ENCODE measurements around the gene SLC49A3. TPM values are rescaled to one million over a fixed set of nuclear protein-coding genes. Genes with fewer than 3 reads are reported as not detected.

SLC49A3 gene
- total RNA-seq, 2 experiments from 2014 or later: not detected

DNA sequence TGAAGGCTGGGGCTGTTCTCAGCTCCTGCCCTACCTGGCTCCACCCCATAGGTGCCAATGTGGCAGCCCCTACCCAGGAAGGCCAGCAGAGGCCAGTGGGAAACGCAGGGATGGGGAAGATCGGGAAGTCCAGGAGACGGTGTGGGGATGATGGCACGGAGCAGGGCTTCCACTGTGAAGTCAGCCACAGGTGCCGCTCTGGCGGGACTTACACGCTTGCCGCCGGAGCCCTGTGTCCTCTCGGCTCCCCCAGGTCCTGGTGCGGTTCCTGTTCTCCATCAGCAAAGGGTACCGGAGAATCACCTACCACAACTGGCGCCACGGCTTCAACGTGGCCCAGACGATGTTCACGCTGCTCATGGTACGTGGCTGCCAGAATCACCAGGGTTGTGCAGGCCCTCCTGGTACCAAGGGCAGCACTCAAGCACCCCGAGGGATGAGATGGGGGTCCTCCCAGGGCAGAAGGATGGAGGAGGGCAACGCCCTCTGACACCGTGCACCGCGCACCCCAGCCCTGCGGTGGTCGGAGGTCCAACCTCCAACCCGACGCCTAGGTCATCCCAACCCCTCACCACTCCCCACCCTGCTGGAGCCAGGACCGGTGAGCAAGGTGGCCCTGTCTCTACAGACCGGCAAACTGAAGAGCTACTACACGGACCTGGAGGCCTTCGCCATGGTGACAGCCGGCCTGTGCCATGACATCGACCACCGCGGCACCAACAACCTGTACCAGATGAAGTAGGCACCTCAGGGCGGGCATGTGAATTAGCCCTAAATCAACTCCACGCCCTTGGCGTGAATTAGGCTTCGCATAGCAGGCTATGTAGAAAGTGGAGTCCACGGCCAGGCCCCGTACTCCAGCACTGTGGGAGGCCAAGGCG is 26.8 kb downstream of the SLC49A3 start:
- Histone ChIP-seq H3K4me1 (ENCODE audit: insufficient read depth, low read length, poor library complexity, severe bottlenecking) (no peaks in the 10 kb centered on the region), H2AFZ (ENCODE audit: low read length) (no peak overlapping the region), H3K4me3 (ENCODE audit: low read depth, low read length, poor library complexity, severe bottlenecking) (no peak overlapping the region), H3K9me3 (ENCODE audit: low read length) (no peaks in the 10 kb centered on the region), H4K20me1 (ENCODE audit: insufficient read depth, low read length) (no peaks in the 10 kb centered on the region), H3K27ac (ENCODE audit: low read depth, low read length, poor library complexity, severe bottlenecking) (no peak overlapping the region), H3K9me2 (ENCODE audit: insufficient read depth, low read length) (no peaks in the 10 kb centered on the region), H3K4me2 (ENCODE audit: low read length) (no peak overlapping the region), H3K36me3 (ENCODE audit: insufficient read depth, low read length) (no peaks in the 10 kb centered on the region), H3K79me2 (ENCODE audit: insufficient read depth, low read depth, low read length) (no peaks in the 10 kb centered on the region)
- BruUV-seq (replicated peaks): no TSS peak
- ChIA-PET CTCF (ENCODE audit: unreplicated experiment) (interaction anchor here (0.6 kb wide), 1 partner anchor 129 kb away, joined by 4 read pairs; no protein-coding TSS in a partner anchor), POLR2A (no interaction called here)
- TF ChIP-seq, protein P1, sequence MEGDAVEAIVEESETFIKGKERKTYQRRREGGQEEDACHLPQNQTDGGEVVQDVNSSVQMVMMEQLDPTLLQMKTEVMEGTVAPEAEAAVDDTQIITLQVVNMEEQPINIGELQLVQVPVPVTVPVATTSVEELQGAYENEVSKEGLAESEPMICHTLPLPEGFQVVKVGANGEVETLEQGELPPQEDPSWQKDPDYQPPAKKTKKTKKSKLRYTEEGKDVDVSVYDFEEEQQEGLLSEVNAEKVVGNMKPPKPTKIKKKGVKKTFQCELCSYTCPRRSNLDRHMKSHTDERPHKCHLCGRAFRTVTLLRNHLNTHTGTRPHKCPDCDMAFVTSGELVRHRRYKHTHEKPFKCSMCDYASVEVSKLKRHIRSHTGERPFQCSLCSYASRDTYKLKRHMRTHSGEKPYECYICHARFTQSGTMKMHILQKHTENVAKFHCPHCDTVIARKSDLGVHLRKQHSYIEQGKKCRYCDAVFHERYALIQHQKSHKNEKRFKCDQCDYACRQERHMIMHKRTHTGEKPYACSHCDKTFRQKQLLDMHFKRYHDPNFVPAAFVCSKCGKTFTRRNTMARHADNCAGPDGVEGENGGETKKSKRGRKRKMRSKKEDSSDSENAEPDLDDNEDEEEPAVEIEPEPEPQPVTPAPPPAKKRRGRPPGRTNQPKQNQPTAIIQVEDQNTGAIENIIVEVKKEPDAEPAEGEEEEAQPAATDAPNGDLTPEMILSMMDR (conservative IDR thresholded peaks at IDR 0.05; ENCODE audit: low read length): no peak
- TF ChIP-seq EZH2phosphoT487 (IDR thresholded peaks at IDR 0.05; ENCODE audit: borderline replicate concordance, low read depth, low read length): no peak
- intact Hi-C loops (cut with micrococcal nuclease; ENCODE audit: unreplicated experiment): no loop called here
- DNase-seq (ENCODE audit: low spot score): no peak

DNA sequence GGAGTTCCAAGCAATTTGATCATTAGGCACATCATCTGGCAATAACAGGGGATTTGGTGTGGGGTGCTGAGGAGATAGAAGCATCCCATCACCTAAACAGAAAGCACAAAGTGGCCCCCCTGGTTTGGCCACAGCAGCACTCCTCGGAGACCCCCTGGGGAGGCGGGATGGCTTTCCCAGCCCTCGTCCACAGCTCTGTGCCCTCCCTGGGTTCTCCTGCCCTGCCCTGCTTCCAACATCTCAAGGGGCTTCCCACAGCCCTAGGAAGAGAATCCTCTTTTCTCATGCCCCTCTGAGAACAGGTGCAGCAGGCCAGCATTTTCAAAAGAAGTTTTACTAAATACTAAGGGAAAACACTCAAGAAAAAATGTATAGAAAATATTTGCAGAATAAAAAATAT is 27.7 kb downstream of the SLC49A3 start:
- no TSS peak for BruUV-seq (replicated peaks)
- Histone ChIP-seq H3K27ac (ENCODE audit: low read depth, low read length, poor library complexity, severe bottlenecking) (no peak overlapping the region), H3K9me2 (ENCODE audit: insufficient read depth, low read length) (no peaks in the 10 kb centered on the region), H2AFZ (ENCODE audit: low read length) (no peak overlapping the region), H4K20me1 (ENCODE audit: insufficient read depth, low read length) (no peaks in the 10 kb centered on the region), H3K79me2 (ENCODE audit: insufficient read depth, low read depth, low read length) (no peaks in the 10 kb centered on the region), H3K4me1 (ENCODE audit: insufficient read depth, low read length, poor library complexity, severe bottlenecking) (no peaks in the 10 kb centered on the region), H3K4me3 (ENCODE audit: low read depth, low read length, poor library complexity, severe bottlenecking) (no peak overlapping the region), H3K9me3 (ENCODE audit: low read length) (no peaks in the 10 kb centered on the region), H3K36me3 (ENCODE audit: insufficient read depth, low read length) (no peaks in the 10 kb centered on the region), H3K4me2 (ENCODE audit: low read length) (no peak overlapping the region)
- DNase-seq (ENCODE audit: low spot score): no peak
- intact Hi-C loops (cut with micrococcal nuclease; ENCODE audit: unreplicated experiment): no loop called here
- ChIA-PET POLR2A (interaction anchor here (0.5 kb wide), 1 partner anchor 255 kb away, joined by 3 read pairs; no protein-coding TSS in a partner anchor), CTCF (ENCODE audit: unreplicated experiment) (no interaction called here)
- TF ChIP-seq, protein P1 (conservative IDR thresholded peaks at IDR 0.05; ENCODE audit: low read length): no peak
- no peak for TF ChIP-seq EZH2phosphoT487 (IDR thresholded peaks at IDR 0.05; ENCODE audit: borderline replicate concordance, low read depth, low read length)

DNA sequence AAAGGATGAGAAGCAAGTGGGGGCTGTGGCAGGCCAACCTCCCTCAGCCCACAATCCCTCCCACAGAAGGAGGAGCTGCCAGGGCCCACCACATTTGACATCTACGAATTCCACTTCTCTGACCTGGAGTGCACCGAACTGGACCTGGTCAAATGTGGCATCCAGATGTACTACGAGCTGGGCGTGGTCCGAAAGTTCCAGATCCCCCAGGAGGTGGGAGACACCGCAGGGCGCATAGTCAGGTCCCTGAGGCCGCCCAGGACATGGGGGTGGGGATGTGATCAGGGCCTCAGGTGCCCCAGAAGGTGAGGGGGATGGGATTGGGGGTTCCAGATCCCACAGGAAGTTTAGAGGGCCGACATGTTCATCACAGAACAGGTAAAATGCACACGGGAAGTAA is 28.6 kb downstream of the SLC49A3 start:
- BruUV-seq (replicated peaks): no TSS peak
- Histone ChIP-seq H4K20me1 (ENCODE audit: insufficient read depth, low read length) (no peaks in the 10 kb centered on the region), H3K4me2 (ENCODE audit: low read length) (no peak overlapping the region), H3K27ac (ENCODE audit: low read depth, low read length, poor library complexity, severe bottlenecking) (no peak overlapping the region), H3K79me2 (ENCODE audit: insufficient read depth, low read depth, low read length) (no peaks in the 10 kb centered on the region), H3K4me1 (ENCODE audit: insufficient read depth, low read length, poor library complexity, severe bottlenecking) (no peaks in the 10 kb centered on the region), H3K9me2 (ENCODE audit: insufficient read depth, low read length) (no peaks in the 10 kb centered on the region), H3K4me3 (ENCODE audit: low read depth, low read length, poor library complexity, severe bottlenecking) (no peak overlapping the region), H3K36me3 (ENCODE audit: insufficient read depth, low read length) (no peaks in the 10 kb centered on the region), H2AFZ (ENCODE audit: low read length) (no peak overlapping the region), H3K9me3 (ENCODE audit: low read length) (no peaks in the 10 kb centered on the region)
- TF ChIP-seq, protein P1 (conservative IDR thresholded peaks at IDR 0.05; ENCODE audit: low read length): no peak
- TF ChIP-seq EZH2phosphoT487 (IDR thresholded peaks at IDR 0.05; ENCODE audit: borderline replicate concordance, low read depth, low read length): no peak
- no peak for DNase-seq (ENCODE audit: low spot score)
- POLR2A ChIA-PET: no interaction called here
- CTCF ChIA-PET (ENCODE audit: unreplicated experiment): no interaction called here
- intact Hi-C loops (cut with micrococcal nuclease; ENCODE audit: unreplicated experiment): no loop called here
